HFFc6 (cell line): ENCODE results near the gene RARB. TPM values are rescaled to one million over a fixed set of nuclear protein-coding genes. Genes with fewer than 3 reads are reported as not detected.
A peak's percentile ranks its signal among the peaks of the same experiment; 100 is the strongest.

ENCODE experiments used
- DNase-seq: peaks from one replicate; pipeline ENCODE4 v3.0.0-alpha.2; 2018
- H3K27ac Mint-ChIP-seq: 2 replicates; pipeline ENCODE4 v1.8.0; 2020; ENCODE audit warnings: mild to moderate bottlenecking, mixed read lengths
- H3K27me3 Mint-ChIP-seq: 2 replicates; pipeline ENCODE4 v1.8.0; 2021; ENCODE audit warnings: mild to moderate bottlenecking, moderate library complexity, mixed read lengths; ENCODE audit not compliant: insufficient read depth
- H3K36me3 Mint-ChIP-seq: 2 replicates; pipeline ENCODE4 v1.8.0; 2021; ENCODE audit warnings: low read depth, mixed read lengths
- H3K4me1 Mint-ChIP-seq: 2 replicates; pipeline ENCODE4 v1.8.0; 2020; ENCODE audit warnings: low read depth, mixed read lengths
- H3K4me3 Mint-ChIP-seq: 2 replicates; pipeline ENCODE4 v1.8.0; 2020; ENCODE audit warnings: mild to moderate bottlenecking, moderate library complexity, mixed read lengths
- H3K9me3 Mint-ChIP-seq: 2 replicates; pipeline ENCODE4 v1.8.0; 2020; ENCODE audit warnings: mild to moderate bottlenecking, mixed read lengths
- total RNA-seq, 6 experiments: library from RNA; stranded (reverse); fragmentation: NEBNext Ultra II Directional; extraction: Animal tissue kit (Norgen Biotek cat#: 25700); gene quantifications; 2 replicates in 1 of 6; 3 replicates in 5 of 6; pipeline ENCODE4 v1.2.3, GENCODE V29; 2021
- TF ChIP-seq, protein P1 (sequence below): fragments of 200-600 bp; sonication (generic); IDR thresholded peaks from 2 replicates; pipeline ENCODE4 v1.5.0; 2021; ENCODE audit warnings: antibody characterized with exemption, mild to moderate bottlenecking

The RARB gene
- total RNA-seq, 6 experiments from 2014 or later = 1.6 to 2.4 (median 1.8) TPM; not detected in 2

- TF ChIP-seq, protein P1, sequence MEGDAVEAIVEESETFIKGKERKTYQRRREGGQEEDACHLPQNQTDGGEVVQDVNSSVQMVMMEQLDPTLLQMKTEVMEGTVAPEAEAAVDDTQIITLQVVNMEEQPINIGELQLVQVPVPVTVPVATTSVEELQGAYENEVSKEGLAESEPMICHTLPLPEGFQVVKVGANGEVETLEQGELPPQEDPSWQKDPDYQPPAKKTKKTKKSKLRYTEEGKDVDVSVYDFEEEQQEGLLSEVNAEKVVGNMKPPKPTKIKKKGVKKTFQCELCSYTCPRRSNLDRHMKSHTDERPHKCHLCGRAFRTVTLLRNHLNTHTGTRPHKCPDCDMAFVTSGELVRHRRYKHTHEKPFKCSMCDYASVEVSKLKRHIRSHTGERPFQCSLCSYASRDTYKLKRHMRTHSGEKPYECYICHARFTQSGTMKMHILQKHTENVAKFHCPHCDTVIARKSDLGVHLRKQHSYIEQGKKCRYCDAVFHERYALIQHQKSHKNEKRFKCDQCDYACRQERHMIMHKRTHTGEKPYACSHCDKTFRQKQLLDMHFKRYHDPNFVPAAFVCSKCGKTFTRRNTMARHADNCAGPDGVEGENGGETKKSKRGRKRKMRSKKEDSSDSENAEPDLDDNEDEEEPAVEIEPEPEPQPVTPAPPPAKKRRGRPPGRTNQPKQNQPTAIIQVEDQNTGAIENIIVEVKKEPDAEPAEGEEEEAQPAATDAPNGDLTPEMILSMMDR = no peak
- H3K9me3 Mint-ChIP-seq = no peaks in the 10 kb centered on the region
- no peak overlapping the region for H3K4me3 Mint-ChIP-seq
- no peak overlapping the region for H3K27ac Mint-ChIP-seq
- peaks cover 71% of the 10 kb centered on the region for H3K4me1 Mint-ChIP-seq
- H3K36me3 Mint-ChIP-seq = peaks cover 6% of the 10 kb centered on the region
- no peak for DNase-seq
- H3K27me3 Mint-ChIP-seq = peaks cover 3% of the 10 kb centered on the region; the same call in 1 of the 2 replicates
These were observed 158.5 kb downstream of the RARB start for GRCh38 chr3:25586553-25586952.

GRCh38 chr3:25587094-25587493 is 159.0 kb downstream of the RARB start:
- Mint-ChIP-seq H3K36me3 (peaks cover 6% of the 10 kb centered on the region), H3K4me3 (no peak overlapping the region), H3K27me3 (peaks cover 3% of the 10 kb centered on the region; the same call in 1 of the 2 replicates), H3K27ac (no peak overlapping the region), H3K9me3 (no peaks in the 10 kb centered on the region), H3K4me1 (peaks cover 71% of the 10 kb centered on the region)
- no peak for DNase-seq
- TF ChIP-seq, protein P1 = no peak

DNA sequence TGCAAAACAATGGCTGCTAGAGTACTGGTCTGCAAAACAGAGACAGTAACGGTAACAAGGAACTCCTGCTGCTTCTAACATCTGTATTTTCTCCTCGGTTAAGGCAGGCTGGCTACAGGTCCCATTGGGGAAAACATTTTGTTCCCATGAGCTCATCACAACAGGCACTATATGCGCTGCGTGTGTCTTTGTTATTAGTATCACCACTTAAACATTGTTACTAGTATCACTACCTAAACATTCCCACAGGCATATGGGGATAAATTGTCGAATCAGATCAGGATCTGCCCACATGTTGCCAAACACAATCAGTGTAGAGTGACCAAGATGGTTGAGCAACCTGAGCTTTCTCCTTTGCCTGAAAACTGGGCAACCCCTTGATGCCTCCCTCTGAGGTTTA is 159.5 kb downstream of the RARB start:
- Mint-ChIP-seq H3K36me3 (peaks cover 6% of the 10 kb centered on the region), H3K9me3 (no peaks in the 10 kb centered on the region), H3K27ac (peak overlapping the region; percentile 12; the same call in 1 of the 2 replicates), H3K4me3 (no peak overlapping the region), H3K27me3 (peaks cover 3% of the 10 kb centered on the region; the same call in 1 of the 2 replicates), H3K4me1 (peaks cover 71% of the 10 kb centered on the region)
- TF ChIP-seq, protein P1 = no peak
- no peak for DNase-seq

GRCh38 chr3:25587975-25588374 is 159.9 kb downstream of the RARB start:
- TF ChIP-seq, protein P1 = no peak
- Mint-ChIP-seq H3K4me1 (peaks cover 71% of the 10 kb centered on the region), H3K9me3 (no peaks in the 10 kb centered on the region), H3K36me3 (peaks cover 6% of the 10 kb centered on the region), H3K4me3 (no peak overlapping the region), H3K27me3 (peaks cover 3% of the 10 kb centered on the region; the same call in 1 of the 2 replicates), H3K27ac (peak overlapping the region; percentile 12; the same call in 1 of the 2 replicates)
- no peak for DNase-seq

GRCh38 chr3:25588441-25589103 is 160.5 kb downstream of the RARB start:
- H3K27ac Mint-ChIP-seq = peak overlapping the region; percentile 4; the same call in 1 of the 2 replicates
- H3K27me3 Mint-ChIP-seq = peaks cover 2% of the 10 kb centered on the region; the same call in 1 of the 2 replicates
- H3K4me3 Mint-ChIP-seq = no peak overlapping the region
- TF ChIP-seq, protein P1 = no peak
- no peak for DNase-seq
- peaks cover 71% of the 10 kb centered on the region for H3K4me1 Mint-ChIP-seq
- H3K36me3 Mint-ChIP-seq = peaks cover 6% of the 10 kb centered on the region
- no peaks in the 10 kb centered on the region for H3K9me3 Mint-ChIP-seq
